Activated CD4-positive, alpha-beta T cell treated with anti-CD3 and anti-CD28 coated beads, Interleukin-2, Interleukin-6, amounts not matched to agents 100 ng/mL and 50 ng/mL, durations not matched to agents 16 hours and 8 hours (primary cell): ENCODE data around the gene RNPEPL1.
"Not testable (repeated sequence)": the region's sequence is repeated elsewhere in the genome, so short reads cannot be mapped to it uniquely, and the experiment has no call there.

Experiments
- DNase-seq: peaks from one replicate; pipeline ENCODE4 v3.0.0-alpha.2; 2020

The RNPEPL1 gene

GRCh38 chr2:240567872-240568677 lies at the start of gene RNPEPL1:
Gene RNPEPL1, plus strand, starts transcription at chr2:240568484. Its CDS starts 103 bp downstream, at chr2:240568587.
- peak; percentile 56 for DNase-seq

- DNase-seq: no peak
Observed at GRCh38 chr2:240518981-240519380, 49.3 kb upstream of the RNPEPL1 start.

- no peak for DNase-seq
Observed at GRCh38 chr2:240519396-240520129, 48.7 kb upstream of the RNPEPL1 start.

- DNase-seq: no peak
Observed at GRCh38 chr2:240520130-240520973, 47.9 kb upstream of the RNPEPL1 start.

GRCh38 chr2:240520974-240521350 lies 47.3 kb upstream of the RNPEPL1 start:
- no peak for DNase-seq

GRCh38 chr2:240521885-240522284 lies 46.4 kb upstream of the RNPEPL1 start:
- not testable (repeated sequence) for DNase-seq

GRCh38 chr2:240522406-240522805 lies 45.9 kb upstream of the RNPEPL1 start:
- no peak for DNase-seq

GRCh38 chr2:240523451-240524281 lies 44.6 kb upstream of the RNPEPL1 start:
- no peak for DNase-seq

- no peak for DNase-seq
Observed at GRCh38 chr2:240524963-240525718, 43.1 kb upstream of the RNPEPL1 start.

GRCh38 chr2:240525802-240526201 lies 42.5 kb upstream of the RNPEPL1 start:
- no peak for DNase-seq

GRCh38 chr2:240526521-240526920 lies 41.8 kb upstream of the RNPEPL1 start:
- no peak for DNase-seq

GRCh38 chr2:240527153-240527750 lies 41.0 kb upstream of the RNPEPL1 start:
- no peak for DNase-seq

- no peak for DNase-seq
Observed at GRCh38 chr2:240528406-240529040, 39.8 kb upstream of the RNPEPL1 start.

- no peak for DNase-seq
Observed at GRCh38 chr2:240529344-240529999, 38.8 kb upstream of the RNPEPL1 start.

GRCh38 chr2:240530181-240530580 lies 38.1 kb upstream of the RNPEPL1 start:
- DNase-seq: no peak

- DNase-seq: no peak
Observed at GRCh38 chr2:240531038-240531437, 37.2 kb upstream of the RNPEPL1 start.

- DNase-seq: no peak
Observed at GRCh38 chr2:240532031-240532775, 36.1 kb upstream of the RNPEPL1 start.

GRCh38 chr2:240538031-240538780 lies 30.1 kb upstream of the RNPEPL1 start:
- DNase-seq: no peak

- DNase-seq: not testable (repeated sequence)
Observed at GRCh38 chr2:240539101-240539500, 29.2 kb upstream of the RNPEPL1 start.
